WERI-Rb-1 (cell line): ENCODE data around the gene TUBA1C.

ENCODE experiments used
- DNase-seq: peaks from one replicate; pipeline ENCODE4 v3.0.0-alpha.2; 2020
- H3K27ac ChIP-seq: fragments of 250-450 bp; sonication (Bioruptor Pico); 2 replicates; pipeline ENCODE4 v1.5.1; 2020; ENCODE audit warnings: mild to moderate bottlenecking, moderate library complexity
- H3K27me3 ChIP-seq: fragments of 250-450 bp; sonication (Bioruptor Pico); 2 replicates; pipeline ENCODE4 v1.5.1; 2021; ENCODE audit warnings: mild to moderate bottlenecking, low read depth, moderate library complexity; ENCODE audit not compliant: insufficient read depth, severe bottlenecking
- H3K36me3 ChIP-seq: fragments of 250-450 bp; sonication (Bioruptor Pico); 2 replicates; pipeline ENCODE4 v1.5.1; 2020; ENCODE audit warnings: mild to moderate bottlenecking, moderate library complexity
- H3K4me3 ChIP-seq: 2 replicates; pipeline ENCODE4 v1.5.1; 2011; ENCODE audit warnings: low read depth, mild to moderate bottlenecking, control low read depth, low read length
- H3K9me3 ChIP-seq: fragments of 250-450 bp; sonication (Bioruptor Pico); 2 replicates; pipeline ENCODE4 v1.5.1; 2021; ENCODE audit warnings: mild to moderate bottlenecking, moderate library complexity; ENCODE audit not compliant: severe bottlenecking
- TF ChIP-seq, protein P1 (sequence below): IDR thresholded peaks from 2 replicates; pipeline ENCODE4 v1.5.1; 2011; ENCODE audit warnings: low read depth, mild to moderate bottlenecking, control low read depth, inconsistent platforms, low read length

Gene TUBA1C

DNA sequence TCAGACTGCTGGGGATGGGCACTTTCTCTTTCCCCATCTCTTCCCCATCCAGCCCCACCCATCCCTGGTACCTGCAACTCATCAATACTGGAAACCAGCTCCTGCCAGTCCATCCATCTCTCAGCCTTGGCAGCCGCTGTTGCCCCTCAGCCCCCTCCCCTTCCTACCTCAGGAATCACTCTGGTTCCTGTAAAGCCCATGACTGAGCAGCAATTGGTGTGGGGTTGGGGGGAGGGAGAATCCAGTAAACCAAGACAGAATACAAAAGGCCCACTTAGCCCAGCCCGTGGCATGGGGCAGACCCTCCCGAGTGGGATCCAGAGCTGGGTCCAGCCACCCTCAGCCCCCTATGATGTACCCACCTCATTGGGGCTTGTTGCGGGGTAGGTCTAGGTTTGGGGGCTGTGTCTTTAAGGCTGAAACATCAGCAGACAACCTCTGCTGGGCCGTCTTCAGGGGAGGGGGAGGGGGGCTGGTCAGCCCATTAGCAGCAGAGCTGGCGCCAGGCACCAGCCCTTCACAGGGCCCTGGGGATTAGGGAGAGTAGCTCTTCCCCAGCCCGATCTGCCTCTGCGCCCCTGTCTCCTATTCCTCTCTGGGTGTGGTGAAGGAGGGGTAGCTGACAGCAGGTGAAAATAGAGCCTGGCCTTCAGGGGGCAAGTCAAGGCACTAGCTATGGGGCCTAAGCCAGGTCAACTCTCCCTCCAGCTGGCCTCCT, 29.4 kb downstream of the TUBA1C start:
- H3K9me3 ChIP-seq, result no peaks in the 10 kb centered on the region
- TF ChIP-seq, protein P1, sequence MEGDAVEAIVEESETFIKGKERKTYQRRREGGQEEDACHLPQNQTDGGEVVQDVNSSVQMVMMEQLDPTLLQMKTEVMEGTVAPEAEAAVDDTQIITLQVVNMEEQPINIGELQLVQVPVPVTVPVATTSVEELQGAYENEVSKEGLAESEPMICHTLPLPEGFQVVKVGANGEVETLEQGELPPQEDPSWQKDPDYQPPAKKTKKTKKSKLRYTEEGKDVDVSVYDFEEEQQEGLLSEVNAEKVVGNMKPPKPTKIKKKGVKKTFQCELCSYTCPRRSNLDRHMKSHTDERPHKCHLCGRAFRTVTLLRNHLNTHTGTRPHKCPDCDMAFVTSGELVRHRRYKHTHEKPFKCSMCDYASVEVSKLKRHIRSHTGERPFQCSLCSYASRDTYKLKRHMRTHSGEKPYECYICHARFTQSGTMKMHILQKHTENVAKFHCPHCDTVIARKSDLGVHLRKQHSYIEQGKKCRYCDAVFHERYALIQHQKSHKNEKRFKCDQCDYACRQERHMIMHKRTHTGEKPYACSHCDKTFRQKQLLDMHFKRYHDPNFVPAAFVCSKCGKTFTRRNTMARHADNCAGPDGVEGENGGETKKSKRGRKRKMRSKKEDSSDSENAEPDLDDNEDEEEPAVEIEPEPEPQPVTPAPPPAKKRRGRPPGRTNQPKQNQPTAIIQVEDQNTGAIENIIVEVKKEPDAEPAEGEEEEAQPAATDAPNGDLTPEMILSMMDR, result no peak
- no peaks in the 10 kb centered on the region for H3K36me3 ChIP-seq
- no peak overlapping the region for H3K4me3 ChIP-seq
- no peaks in the 10 kb centered on the region for H3K27me3 ChIP-seq
- H3K27ac ChIP-seq, result no peak overlapping the region
- DNase-seq, result no peak

DNA sequence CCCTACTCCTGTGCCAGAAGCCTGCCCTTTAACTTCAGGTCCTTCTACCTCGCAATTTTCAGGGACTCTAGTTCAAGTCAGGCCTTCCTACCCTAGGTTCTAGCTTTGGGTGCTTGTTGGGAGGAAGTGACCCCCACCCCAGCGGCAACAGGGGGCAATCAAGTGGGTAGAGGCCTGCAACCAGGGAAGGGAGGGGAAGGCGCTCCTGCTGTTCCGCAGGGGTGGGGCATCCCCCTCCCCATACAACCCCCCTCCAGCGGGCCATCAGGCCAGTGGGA, 29.9 kb downstream of the TUBA1C start:
- no peak for DNase-seq
- Histone ChIP-seq H3K27me3 (no peaks in the 10 kb centered on the region), H3K4me3 (no peak overlapping the region), H3K27ac (no peak overlapping the region), H3K36me3 (no peaks in the 10 kb centered on the region), H3K9me3 (no peaks in the 10 kb centered on the region)
- TF ChIP-seq, protein P1, result no peak

DNA sequence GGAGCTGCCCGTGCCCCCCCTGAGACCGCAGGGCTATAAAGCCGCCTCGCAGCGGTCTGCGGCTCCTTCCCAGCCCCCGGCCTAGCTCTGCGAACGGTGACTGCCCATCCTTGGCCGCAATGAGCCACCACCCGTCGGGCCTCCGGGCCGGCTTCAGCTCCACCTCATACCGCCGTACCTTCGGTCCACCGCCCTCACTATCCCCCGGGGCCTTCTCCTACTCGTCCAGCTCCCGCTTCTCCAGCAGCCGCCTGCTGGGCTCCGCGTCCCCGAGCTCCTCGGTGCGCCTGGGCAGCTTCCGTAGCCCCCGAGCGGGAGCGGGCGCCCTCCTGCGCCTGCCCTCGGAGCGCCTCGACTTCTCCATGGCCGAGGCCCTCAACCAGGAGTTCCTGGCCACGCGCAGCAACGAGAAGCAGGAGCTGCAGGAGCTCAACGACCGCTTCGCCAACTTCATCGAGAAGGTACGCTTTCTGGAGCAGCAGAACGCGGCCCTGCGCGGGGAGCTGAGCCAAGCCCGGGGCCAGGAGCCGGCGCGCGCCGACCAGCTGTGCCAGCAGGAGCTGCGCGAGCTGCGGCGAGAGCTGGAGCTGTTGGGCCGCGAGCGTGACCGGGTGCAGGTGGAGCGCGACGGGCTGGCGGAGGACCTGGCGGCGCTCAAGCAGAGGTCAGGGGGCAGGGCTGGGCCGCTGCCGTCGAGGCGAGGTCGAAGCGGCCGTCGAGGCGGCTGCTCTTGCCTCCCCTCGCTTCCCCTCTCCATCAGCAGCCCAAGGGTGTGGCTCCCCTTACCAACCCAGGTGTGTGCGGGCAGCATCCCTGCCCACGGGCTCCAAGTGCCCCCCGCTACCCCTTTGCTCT, 30.4 kb downstream of the TUBA1C start, which contains the start of gene PRPH:
PRPH (plus strand) TSS at position 66 of the 855 bp plus-strand sequence; CDS start at position 120, 54 bp downstream.
- no peaks in the 10 kb centered on the region for H3K36me3 ChIP-seq
- H3K27ac ChIP-seq, result no peak within 1 kb of the TSS
- H3K27me3 ChIP-seq, result no peaks in the 10 kb centered on the region
- no peaks in the 10 kb centered on the region for H3K9me3 ChIP-seq
- no peak for DNase-seq
- no peak within 1 kb of the TSS for H3K4me3 ChIP-seq
- TF ChIP-seq, protein P1, result no peak

DNA sequence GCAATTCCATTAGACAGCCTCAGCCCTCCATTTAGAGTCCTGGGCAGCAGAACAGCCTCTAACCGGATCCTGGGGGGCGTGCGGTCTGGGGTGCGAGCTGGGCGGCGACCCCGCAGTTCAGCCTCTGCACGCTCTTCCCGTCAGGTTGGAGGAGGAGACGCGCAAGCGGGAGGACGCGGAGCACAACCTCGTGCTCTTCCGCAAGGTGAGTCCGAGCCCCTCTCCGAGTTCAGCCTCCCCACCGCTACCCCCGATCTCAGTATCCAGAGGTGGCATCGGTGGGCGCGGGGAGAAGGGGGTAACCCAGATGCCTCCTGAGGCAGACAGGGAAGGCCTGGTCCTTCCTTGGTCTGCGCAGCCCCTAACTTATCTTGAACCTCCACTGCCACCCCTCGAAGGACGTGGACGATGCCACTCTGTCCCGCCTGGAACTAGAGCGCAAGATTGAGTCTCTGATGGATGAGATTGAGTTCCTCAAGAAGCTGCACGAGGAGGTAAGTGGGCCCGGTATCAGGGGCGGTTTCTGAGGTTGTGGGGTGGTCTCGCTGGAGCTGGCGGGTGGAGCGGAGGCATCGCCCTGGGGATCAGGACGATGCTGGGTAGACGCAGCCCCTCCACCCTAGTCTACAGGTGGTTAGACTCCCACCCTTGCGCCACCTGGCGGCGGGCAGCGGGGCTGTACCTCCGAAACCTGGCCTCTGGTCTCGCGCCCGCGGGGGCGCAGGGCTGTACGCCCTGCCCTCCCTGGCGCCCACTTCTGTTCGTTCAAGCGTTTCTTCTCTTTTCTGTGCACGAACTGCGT, 31.4 kb downstream of the TUBA1C start:
- DNase-seq, result peak; percentile 67
- H3K4me3 ChIP-seq, result peak overlapping the region; percentile 60
- no peak overlapping the region for H3K27ac ChIP-seq
- H3K27me3 ChIP-seq, result no peaks in the 10 kb centered on the region
- H3K9me3 ChIP-seq, result no peaks in the 10 kb centered on the region
- H3K36me3 ChIP-seq, result no peaks in the 10 kb centered on the region
- TF ChIP-seq, protein P1, result peak; percentile 90

DNA sequence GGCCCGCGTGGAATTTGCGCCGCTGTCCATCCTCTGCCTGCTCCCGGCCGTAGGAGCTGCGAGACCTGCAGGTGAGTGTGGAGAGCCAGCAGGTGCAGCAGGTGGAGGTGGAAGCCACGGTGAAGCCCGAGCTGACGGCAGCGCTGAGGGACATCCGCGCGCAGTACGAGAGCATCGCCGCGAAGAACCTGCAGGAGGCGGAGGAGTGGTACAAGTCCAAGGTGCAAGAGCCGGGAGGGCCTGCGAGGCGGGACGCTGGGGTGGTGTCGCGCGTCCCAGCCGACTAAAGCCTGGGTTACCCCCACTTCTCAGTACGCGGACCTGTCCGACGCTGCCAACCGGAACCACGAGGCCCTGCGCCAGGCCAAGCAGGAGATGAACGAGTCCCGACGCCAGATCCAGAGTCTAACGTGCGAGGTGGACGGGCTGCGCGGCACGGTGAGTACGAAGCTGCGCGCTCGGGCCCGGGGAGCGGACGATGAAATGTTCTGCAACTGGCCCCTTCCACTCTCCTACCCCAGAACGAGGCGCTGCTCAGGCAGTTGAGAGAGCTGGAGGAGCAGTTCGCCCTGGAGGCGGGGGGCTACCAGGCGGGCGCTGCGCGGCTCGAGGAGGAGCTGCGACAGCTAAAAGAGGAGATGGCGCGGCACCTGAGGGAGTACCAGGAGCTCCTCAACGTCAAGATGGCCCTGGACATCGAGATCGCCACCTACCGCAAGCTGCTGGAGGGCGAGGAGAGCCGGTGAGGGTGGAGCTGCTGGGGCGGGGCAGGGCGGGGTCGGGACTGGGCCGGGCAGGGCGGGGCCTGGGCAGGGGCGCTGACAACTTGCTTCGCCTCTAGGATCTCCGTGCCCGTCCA, 32.2 kb downstream of the TUBA1C start:
- Histone ChIP-seq H3K9me3 (no peaks in the 10 kb centered on the region), H3K27ac (no peak overlapping the region), H3K4me3 (peak overlapping the region; percentile 60), H3K36me3 (no peaks in the 10 kb centered on the region), H3K27me3 (no peaks in the 10 kb centered on the region)
- peak; percentile 88 for DNase-seq
- TF ChIP-seq, protein P1, result peak; percentile 51
